HCT116 (cell line): Measurements from ENCODE around the gene RAPGEF6. TPM values are rescaled to one million over a fixed set of nuclear protein-coding genes. Genes with fewer than 3 reads are reported as not detected.

Source experiments
- ATAC-seq: fragments of 200-7000 bp; cut with Tn5 transposase; 2 replicates; pipeline ENCODE4 v1.9.1; 2020; ENCODE audit warnings: mild to moderate bottlenecking, moderate library complexity
- BruUV-seq: library from RNA; stranded (reverse); fragments of 400-500 nt; replicated peaks from 2 replicates; lab custom pipeline; 2021; lab: Mats Ljungman, UMichigan
- CTCF ChIA-PET: fragments of 300-600 bp; sonication (Branson Sonifier 250); formaldehyde crosslinking; loops from one replicate; lab custom pipeline; 2021; ENCODE audit warnings: antibody characterized with exemption; lab: Charles Lee
- POLR2A ChIA-PET: fragments of 300-600, 350-600 bp; sonication (Branson Sonifier 250); formaldehyde crosslinking; loops from one replicate; lab custom pipeline; 2021; ENCODE audit warnings: antibody characterized with exemption; lab: Charles Lee
- RAD21 ChIA-PET, 2 experiments: fragments of 300-600 bp; sonication (Branson Sonifier 250); formaldehyde crosslinking; loops; one replicate each; lab custom pipeline; 2023; ENCODE audit warnings: low total read pairs in 2 of 2; ENCODE audit not compliant: uncharacterized antibody in 2 of 2, unreplicated experiment in 2 of 2, low non-redundant PET in 1 of 2; lab: Charles Lee
- DNase-seq: peaks from one replicate; pipeline ENCODE4 v3.0.0-alpha.2; 2010; ENCODE audit warnings: low read depth, low spot score
- H2AFZ ChIP-seq: fragments of 200-600 bp; shearing (Covaris generic), sonication (generic); 2 replicates; pipeline ENCODE4 v1.6.1; 2017; ENCODE audit warnings: low read depth, mixed run types, mixed read lengths, antibody characterized with exemption, low read length; ENCODE audit not compliant: poor library complexity, severe bottlenecking
- H3K27ac ChIP-seq: 2 replicates; pipeline ENCODE4 v1.5.1; 2012; ENCODE audit warnings: low read depth, low read length
- H3K27me3 ChIP-seq: fragments of 200-600 bp; sonication (generic); 2 replicates; pipeline ENCODE4 v1.6.1; 2016; ENCODE audit warnings: mixed run types, low read length, mixed read lengths; ENCODE audit not compliant: insufficient read depth
- H3K36me3 ChIP-seq, 2 experiments: fragments of 200-500 bp in 1 of 2; fragments of 200-600 bp in 1 of 2; sonication (Bioruptor generic) in 1 of 2; sonication (generic) in 1 of 2; 2 replicates each; pipeline versions ENCODE4 v1.5.1 to v1.6.1; 2014 to 2016; ENCODE audit warnings: low read length in 2 of 2, inconsistent platforms in 1 of 2, mixed read lengths in 1 of 2, mixed run types in 1 of 2; ENCODE audit not compliant: insufficient read depth in 2 of 2, control insufficient read depth in 1 of 2
- H3K4me1 ChIP-seq, 2 experiments: fragments of 200-600 bp in 1 of 2; sonication (generic) in 1 of 2; 2 replicates each; pipeline versions ENCODE4 v1.5.1 to v1.6.1; 2012 to 2017; ENCODE audit warnings: low read length in 2 of 2, inconsistent platforms in 1 of 2, mild to moderate bottlenecking in 1 of 2, mixed read lengths in 1 of 2, mixed run types in 1 of 2, moderate library complexity in 1 of 2; ENCODE audit not compliant: insufficient read depth in 2 of 2, control insufficient read depth in 1 of 2
- H3K4me2 ChIP-seq: fragments of 200-600 bp; sonication (generic); 2 replicates; pipeline ENCODE4 v1.6.1; 2017; ENCODE audit warnings: mixed run types, low read length, mixed read lengths
- H3K4me3 ChIP-seq, 2 experiments: fragments of 200-600 bp in 1 of 2; sonication (generic) in 1 of 2; replicated peaks in 1 of 2; 2 replicates each; pipeline ENCODE4 v1.5.1; 2011 to 2016; ENCODE audit warnings: low read length in 2 of 2, control low read depth in 1 of 2, low read depth in 1 of 2, mild to moderate bottlenecking in 1 of 2, mixed read lengths in 1 of 2, mixed run types in 1 of 2
- H3K79me2 ChIP-seq: fragments of 200-600 bp; sonication (generic); 2 replicates; pipeline ENCODE4 v1.6.1; 2017; ENCODE audit warnings: mild to moderate bottlenecking, mixed run types, low read length, moderate library complexity, mixed read lengths; ENCODE audit not compliant: insufficient read depth
- H3K9ac ChIP-seq: fragments of 200-600 bp; sonication (generic); 2 replicates; pipeline ENCODE4 v1.6.1; 2016; ENCODE audit warnings: low read length, mixed read lengths
- H3K9me2 ChIP-seq: fragments of 200-600 bp; sonication (generic), shearing (Covaris generic); 2 replicates; pipeline ENCODE4 v1.6.1; 2017; ENCODE audit warnings: mixed run types, mild to moderate bottlenecking, moderate library complexity; ENCODE audit not compliant: insufficient read depth
- H3K9me3 ChIP-seq, 2 experiments: fragments of 200-500 bp in 1 of 2; fragments of 200-600 bp in 1 of 2; sonication (Bioruptor generic) in 1 of 2; sonication (generic) in 1 of 2; 2 replicates each; pipeline ENCODE4 v1.6.1; 2014 to 2017; ENCODE audit warnings: low read length in 2 of 2, mixed read lengths in 2 of 2, inconsistent platforms in 1 of 2, low read depth in 1 of 2, mild to moderate bottlenecking in 1 of 2, mixed run types in 1 of 2, moderate library complexity in 1 of 2; ENCODE audit not compliant: control insufficient read depth in 1 of 2, insufficient read depth in 1 of 2
- H4K20me1 ChIP-seq: fragments of 200-600 bp; sonication (generic), shearing (Covaris generic); 2 replicates; pipeline ENCODE4 v1.6.1; 2017; ENCODE audit warnings: mixed run types, mild to moderate bottlenecking, moderate library complexity; ENCODE audit not compliant: insufficient read depth
- CBX3 ChIP-seq: IDR thresholded peaks from 2 replicates; pipeline ENCODE4 v1.6.1; 2012; ENCODE audit warnings: low read depth
- EGR1 ChIP-seq: IDR thresholded peaks from 2 replicates; pipeline ENCODE4 v1.6.1; 2012; ENCODE audit warnings: low read depth
- ELF1 ChIP-seq: IDR thresholded peaks from 2 replicates; pipeline ENCODE4 v1.6.1; 2012; ENCODE audit warnings: low read depth, borderline replicate concordance
- EZH2 ChIP-seq: fragments of 200-600 bp; sonication (generic); IDR thresholded peaks from 2 replicates; pipeline ENCODE4 v1.6.1; 2017; ENCODE audit warnings: antibody characterized with exemption, mixed run types
- FOSL1 ChIP-seq: IDR thresholded peaks from 2 replicates; pipeline ENCODE4 v1.6.1; 2012; ENCODE audit warnings: low read depth
- JUND ChIP-seq: IDR thresholded peaks from 2 replicates; pipeline ENCODE4 v1.6.1; 2012
- POLR2A ChIP-seq: IDR thresholded peaks from 2 replicates; pipeline ENCODE4 v1.7.0; 2011; ENCODE audit warnings: borderline replicate concordance; ENCODE audit not compliant: insufficient read depth, insufficient read length; ENCODE audit errors: extremely low read depth
- POLR2AphosphoS5 ChIP-seq: IDR thresholded peaks from 2 replicates; pipeline ENCODE4 v1.6.1; 2011; ENCODE audit warnings: mild to moderate bottlenecking, low read depth, low read length, moderate library complexity
- RAD21 ChIP-seq: IDR thresholded peaks from 2 replicates; pipeline ENCODE4 v1.6.1; 2012; ENCODE audit warnings: low read depth, mild to moderate bottlenecking
- REST ChIP-seq: IDR thresholded peaks from 2 replicates; pipeline ENCODE4 v1.6.1; 2012; ENCODE audit warnings: low read depth
- SP1 ChIP-seq: IDR thresholded peaks from 2 replicates; pipeline ENCODE4 v1.6.1; 2012; ENCODE audit warnings: low read depth
- SRF ChIP-seq: IDR thresholded peaks from 2 replicates; pipeline ENCODE4 v1.6.1; 2012; ENCODE audit warnings: low read depth
- ZBTB33 ChIP-seq: IDR thresholded peaks from 2 replicates; pipeline ENCODE4 v1.6.1; 2011; ENCODE audit warnings: mild to moderate bottlenecking, low read length, moderate library complexity; ENCODE audit not compliant: insufficient replicate concordance; ENCODE audit errors: extremely low read depth
- ZFX ChIP-seq: fragments of 450-650 bp; IDR thresholded peaks from 2 replicates; pipeline ENCODE4 v1.6.1; 2017
- ZNF274 ChIP-seq: fragments of 200-500 bp; sonication (Bioruptor generic); IDR thresholded peaks from 2 replicates; pipeline ENCODE4 v1.6.1; 2014; ENCODE audit warnings: mild to moderate bottlenecking, low read depth, low read length, inconsistent platforms
- intact Hi-C: fragments of 100-400 bp; cut with micrococcal nuclease; formaldehyde crosslinking; loops from 2 replicates; pipeline ENCODE4 v1.10.0; 2022
- total RNA-seq: library from RNA; stranded (reverse); gene quantifications from one replicate; pipeline ENCODE4 v1.2.1, GENCODE V29; 2021; ENCODE audit not compliant: unreplicated experiment
- TF ChIP-seq, protein P1 (sequence below), 3 experiments: fragments of 200-600 bp in 1 of 3; sonication (generic) in 1 of 3; IDR thresholded peaks in 2 of 3; conservative IDR thresholded peaks in 1 of 3; 2 replicates each; pipeline ENCODE4 v1.5.1; 2012 to 2017; ENCODE audit warnings: low read depth in 2 of 3, low read length in 2 of 3, antibody characterized with exemption in 1 of 3, borderline replicate concordance in 1 of 3, control low read depth in 1 of 3, mild to moderate bottlenecking in 1 of 3, mixed read lengths in 1 of 3, mixed run types in 1 of 3, moderate library complexity in 1 of 3; ENCODE audit not compliant: insufficient read depth in 1 of 3
- TF ChIP-seq, protein P2 (sequence below): IDR thresholded peaks from 2 replicates; pipeline ENCODE4 v1.6.1; 2012

Gene RAPGEF6
- total RNA-seq, 1 experiment from 2014 or later = 18.4 TPM

GRCh38 chr5:131406975-131407638 lies 227.9 kb downstream of the RAPGEF6 start:
- Histone ChIP-seq H3K9me2 (no peaks in the 10 kb centered on the region), H3K9me3 (no peaks in the 10 kb centered on the region), H3K9ac (no peak overlapping the region), H3K4me2 (no peak overlapping the region), H3K4me1 (no peaks in the 10 kb centered on the region), H3K4me3 (no peak overlapping the region), H3K27me3 (no peaks in the 10 kb centered on the region), H3K79me2 (no peaks in the 10 kb centered on the region), H2AFZ (no peak overlapping the region), H4K20me1 (no peaks in the 10 kb centered on the region), H3K27ac (no peak overlapping the region), H3K36me3 (peaks cover 3 to 4% of the 10 kb centered on the region in 2 experiments; a peak in 2 of 4 replicates)
- ChIA-PET CTCF (no interaction called here), POLR2A (no interaction called here), RAD21 (no interaction called here)
- no peak for TF ChIP-seq ZBTB33
- TF ChIP-seq POLR2A = no peak
- TF ChIP-seq ZNF274 = no peak
- TF ChIP-seq EGR1 = no peak
- TF ChIP-seq ZFX = no peak
- TF ChIP-seq SP1 = no peak
- TF ChIP-seq POLR2AphosphoS5 = no peak
- TF ChIP-seq ELF1 = no peak
- TF ChIP-seq, protein P1, sequence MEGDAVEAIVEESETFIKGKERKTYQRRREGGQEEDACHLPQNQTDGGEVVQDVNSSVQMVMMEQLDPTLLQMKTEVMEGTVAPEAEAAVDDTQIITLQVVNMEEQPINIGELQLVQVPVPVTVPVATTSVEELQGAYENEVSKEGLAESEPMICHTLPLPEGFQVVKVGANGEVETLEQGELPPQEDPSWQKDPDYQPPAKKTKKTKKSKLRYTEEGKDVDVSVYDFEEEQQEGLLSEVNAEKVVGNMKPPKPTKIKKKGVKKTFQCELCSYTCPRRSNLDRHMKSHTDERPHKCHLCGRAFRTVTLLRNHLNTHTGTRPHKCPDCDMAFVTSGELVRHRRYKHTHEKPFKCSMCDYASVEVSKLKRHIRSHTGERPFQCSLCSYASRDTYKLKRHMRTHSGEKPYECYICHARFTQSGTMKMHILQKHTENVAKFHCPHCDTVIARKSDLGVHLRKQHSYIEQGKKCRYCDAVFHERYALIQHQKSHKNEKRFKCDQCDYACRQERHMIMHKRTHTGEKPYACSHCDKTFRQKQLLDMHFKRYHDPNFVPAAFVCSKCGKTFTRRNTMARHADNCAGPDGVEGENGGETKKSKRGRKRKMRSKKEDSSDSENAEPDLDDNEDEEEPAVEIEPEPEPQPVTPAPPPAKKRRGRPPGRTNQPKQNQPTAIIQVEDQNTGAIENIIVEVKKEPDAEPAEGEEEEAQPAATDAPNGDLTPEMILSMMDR (IDR thresholded peaks at IDR 0.05 in 2 of 3, conservative IDR thresholded peaks at IDR 0.05 in 1 of 3; ENCODE audit: borderline replicate concordance in 1 of 3, insufficient read depth in 1 of 3, low read depth in 2 of 3, low read length in 2 of 3) = no peak
- no peak for TF ChIP-seq FOSL1
- TF ChIP-seq RAD21 = no peak
- TF ChIP-seq, protein P2, sequence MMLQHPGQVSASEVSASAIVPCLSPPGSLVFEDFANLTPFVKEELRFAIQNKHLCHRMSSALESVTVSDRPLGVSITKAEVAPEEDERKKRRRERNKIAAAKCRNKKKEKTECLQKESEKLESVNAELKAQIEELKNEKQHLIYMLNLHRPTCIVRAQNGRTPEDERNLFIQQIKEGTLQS = no peak
- TF ChIP-seq EZH2 = no peak
- TF ChIP-seq CBX3 = no peak
- TF ChIP-seq REST = no peak
- TF ChIP-seq JUND = no peak
- TF ChIP-seq SRF = no peak
- DNase-seq = no peak
- intact Hi-C loops = no loop called here
- no TSS peak for BruUV-seq
- no peak for ATAC-seq
